Measurements from ENCODE around the gene CHKB. TPM values are rescaled to one million over a fixed set of nuclear protein-coding genes. Genes with fewer than 3 reads are reported as not detected.

The CHKB gene
- total RNA-seq, 1 donor from 2014 or later = 81.1 TPM

DNA sequence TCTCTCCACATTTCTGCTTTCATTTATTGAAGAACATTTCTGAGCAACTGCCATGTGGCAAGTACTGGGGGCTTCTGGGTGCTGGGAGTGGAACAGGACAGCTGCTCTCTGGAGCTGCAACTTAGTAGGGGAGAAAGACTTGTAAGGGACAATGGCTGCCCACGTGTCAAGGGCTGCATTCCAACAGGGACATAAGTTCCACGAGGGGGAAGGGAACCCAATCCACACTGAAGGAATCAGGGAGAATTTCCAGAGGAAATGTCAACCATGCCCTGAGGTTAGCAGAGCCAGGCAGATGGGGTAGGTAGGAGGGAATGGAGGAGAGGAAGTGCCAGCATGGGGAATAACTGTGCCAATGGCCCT lies 19.7 kb upstream of the CHKB start:
- peaks cover 74% of the 10 kb centered on the region for H3K27me3 ChIP-seq (ENCODE audit: control insufficient read depth, insufficient read depth, low read length)

DNA sequence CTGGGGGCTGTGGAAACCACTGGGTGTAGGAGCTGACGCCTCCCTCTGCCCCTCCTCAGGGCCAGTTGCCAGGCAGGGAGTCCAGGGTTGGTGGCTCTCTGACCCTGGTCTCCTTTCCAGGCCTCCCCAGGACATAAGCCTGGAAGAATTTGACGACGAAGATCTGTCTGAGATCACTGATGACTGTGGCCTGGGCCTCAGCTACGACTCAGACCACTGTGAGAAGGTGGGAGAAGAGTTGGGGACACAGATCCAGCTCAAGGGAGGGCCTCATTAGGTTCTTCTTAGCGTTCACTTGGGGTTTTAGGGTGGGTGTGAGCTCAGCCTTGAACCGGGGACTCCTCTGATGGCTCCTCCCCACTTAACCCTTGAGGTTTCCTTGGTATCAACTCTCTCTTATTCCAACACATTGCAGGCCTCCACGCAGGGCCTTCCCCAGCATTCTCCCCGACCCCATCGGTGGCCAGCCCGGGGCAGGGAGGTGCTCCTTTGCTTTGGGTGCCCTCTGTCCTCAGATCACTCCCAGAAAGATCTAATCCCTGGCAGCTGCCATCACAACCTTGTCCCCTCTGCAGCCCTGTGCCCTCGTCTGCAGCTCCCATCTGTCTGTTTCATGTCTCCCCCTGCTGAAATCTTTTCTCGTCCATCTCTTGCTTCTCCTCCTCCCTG lies 19.2 kb upstream of the CHKB start:
- H3K4me3 ChIP-seq (ENCODE audit: low read depth, low read length) = no peak overlapping the region

More for the DNA sequence above, 19.7 kb upstream of the CHKB start:
- no peak for TF ChIP-seq CTCF (IDR thresholded peaks at IDR 0.05; ENCODE audit: insufficient read depth, low read length, poor library complexity, severe bottlenecking)
- Histone ChIP-seq H3K4me3 (ENCODE audit: low read depth, low read length) (no peak overlapping the region), H3K36me3 (ENCODE audit: control insufficient read depth, insufficient read depth, low read length) (no peaks in the 10 kb centered on the region)
- no peak for DNase-seq (ENCODE audit: low read depth)

GRCh38 chr22:50600967-50601668 lies 18.5 kb upstream of the CHKB start:
- Histone ChIP-seq H3K27me3 (ENCODE audit: control insufficient read depth, insufficient read depth, low read length) (peaks cover 62% of the 10 kb centered on the region), H3K36me3 (ENCODE audit: control insufficient read depth, insufficient read depth, low read length) (no peaks in the 10 kb centered on the region), H3K4me3 (ENCODE audit: low read depth, low read length) (no peak overlapping the region)
- TF ChIP-seq CTCF (IDR thresholded peaks at IDR 0.05; ENCODE audit: insufficient read depth, low read length, poor library complexity, severe bottlenecking) = no peak
- DNase-seq (ENCODE audit: low read depth) = no peak

More for the DNA sequence above, 19.2 kb upstream of the CHKB start:
- no peak for TF ChIP-seq CTCF (IDR thresholded peaks at IDR 0.05; ENCODE audit: insufficient read depth, low read length, poor library complexity, severe bottlenecking)
- DNase-seq (ENCODE audit: low read depth) = no peak
- H3K27me3 ChIP-seq (ENCODE audit: control insufficient read depth, insufficient read depth, low read length) = peaks cover 68% of the 10 kb centered on the region
- H3K36me3 ChIP-seq (ENCODE audit: control insufficient read depth, insufficient read depth, low read length) = no peaks in the 10 kb centered on the region

DNA sequence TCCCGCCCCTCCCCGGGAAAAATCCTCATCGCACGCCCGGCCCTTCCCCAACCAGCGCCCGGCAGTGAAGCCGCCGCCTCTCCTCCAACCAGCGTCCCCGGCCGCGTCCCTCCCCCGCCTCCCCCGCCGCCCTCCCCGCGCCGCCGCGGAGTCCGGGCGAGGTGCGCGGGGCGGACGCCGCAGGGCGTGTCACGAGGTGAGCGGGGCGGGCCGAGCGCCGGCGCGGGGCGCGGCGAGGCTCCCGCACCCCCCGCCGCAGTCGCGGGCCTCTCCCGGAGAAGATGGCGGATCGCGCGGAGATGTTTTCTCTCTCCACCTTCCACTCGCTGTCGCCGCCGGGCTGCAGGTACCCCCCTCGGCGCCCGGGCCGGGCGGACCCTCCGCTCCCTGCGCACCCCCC lies 17.9 kb upstream of the CHKB start, which contains the start of gene MAPK8IP2:
MAPK8IP2 (plus strand) TSS at position 256 of the 400 bp plus-strand sequence; CDS start at position 282, 26 bp downstream.
- no peak within 1 kb of the TSS for H3K4me3 ChIP-seq (ENCODE audit: low read depth, low read length)
- no peak for DNase-seq (ENCODE audit: low read depth)
- no peaks in the 10 kb centered on the region for H3K36me3 ChIP-seq (ENCODE audit: control insufficient read depth, insufficient read depth, low read length)
- H3K27me3 ChIP-seq (ENCODE audit: control insufficient read depth, insufficient read depth, low read length) = peaks cover 57% of the 10 kb centered on the region
- no peak for TF ChIP-seq CTCF (IDR thresholded peaks at IDR 0.05; ENCODE audit: insufficient read depth, low read length, poor library complexity, severe bottlenecking)

- TF ChIP-seq CTCF (IDR thresholded peaks at IDR 0.05; ENCODE audit: insufficient read depth, low read length, poor library complexity, severe bottlenecking) = no peak
- no peaks in the 10 kb centered on the region for H3K36me3 ChIP-seq (ENCODE audit: control insufficient read depth, insufficient read depth, low read length)
- no peak for DNase-seq (ENCODE audit: low read depth)
- H3K4me3 ChIP-seq (ENCODE audit: low read depth, low read length) = no peak overlapping the region
- H3K27me3 ChIP-seq (ENCODE audit: control insufficient read depth, insufficient read depth, low read length) = peaks cover 51% of the 10 kb centered on the region
These were observed 17.3 kb upstream of the CHKB start for GRCh38 chr22:50599816-50600455.
